Gastroesophageal sphincter (tissue), 4 donors: ENCODE results near the gene TBCK. TPM values are rescaled to one million over a fixed set of nuclear protein-coding genes. Genes with fewer than 3 reads are reported as not detected.
"Not testable (repeated sequence)": the region's sequence is repeated elsewhere in the genome, so short reads cannot be mapped to it uniquely, and the experiment has no call there.

Experiments used
- ATAC-seq: fragments of 150-250 bp; one replicate; pipeline ENCODE4 v1.9.1; 2016; ENCODE audit warnings: mild to moderate bottlenecking, moderate library complexity
- H3K27ac ChIP-seq, 4 donors: fragments of 200-600 bp; sonication (generic) in 3 of 4; 1 replicate in 3 of 4; 2 replicates in 1 of 4; pipeline ENCODE4 v1.5.1; 2016 to 2019
- H3K27me3 ChIP-seq: fragments of 200-600 bp; sonication (generic); one replicate; pipeline ENCODE4 v1.5.1; 2019
- H3K36me3 ChIP-seq, 2 donors: fragments of 200-600 bp; sonication (generic); one replicate each; pipeline ENCODE4 v1.5.1; 2019; ENCODE audit warnings: control low read depth in 1 of 2
- H3K4me1 ChIP-seq, 3 donors: fragments of 200-600 bp; sonication (generic); 1 replicate in 2 of 3; 2 replicates in 1 of 3; pipeline ENCODE4 v1.5.1; 2016 to 2019; ENCODE audit warnings: control low read depth in 2 of 3
- H3K4me3 ChIP-seq, 2 donors: fragments of 200-600 bp; sonication (generic); one replicate each; pipeline ENCODE4 v1.5.1; 2019; ENCODE audit warnings: mild to moderate bottlenecking in 1 of 2, moderate library complexity in 1 of 2
- H3K9me3 ChIP-seq, 3 donors: fragments of 200-600 bp; sonication (generic); one replicate each; pipeline ENCODE4 v1.5.1; 2017 to 2019; ENCODE audit warnings: control low read depth in 2 of 3
- EP300 ChIP-seq: sonication (generic); formaldehyde crosslinking; IDR thresholded peaks from one replicate; pipeline ENCODE4 v1.6.1; 2017; ENCODE audit warnings: antibody characterized with exemption, mild to moderate bottlenecking
- POLR2A ChIP-seq, 2 donors: fragments of 450-650 bp; IDR thresholded peaks; one replicate each; pipeline ENCODE4 v1.6.1; 2017; ENCODE audit warnings: antibody characterized with exemption in 2 of 2, mild to moderate bottlenecking in 2 of 2, moderate library complexity in 1 of 2
- POLR2AphosphoS5 ChIP-seq: sonication (generic); formaldehyde crosslinking; IDR thresholded peaks from one replicate; pipeline ENCODE4 v1.6.1; 2017; ENCODE audit warnings: antibody characterized with exemption
- WGBS, 2 donors: methylation state at CpG; one replicate each; pipeline ENCODE4 v1.1.5; 2018; ENCODE audit warnings: low coverage in 1 of 2; 5-methylcytosine and 5-hydroxymethylcytosine counted together
- total RNA-seq, 4 donors: library from RNA; depleted of rRNA; stranded (reverse); fragments of >200 nt; gene quantifications; one replicate each; pipeline ENCODE4 v1.1.0, GENCODE V29; 2016
- TF ChIP-seq, protein P1 (sequence below), 4 experiments: fragments of 200-600 bp in 2 of 4; fragments of 450-650 bp in 2 of 4; sonication (generic) in 1 of 4; IDR thresholded peaks; one replicate each; pipeline ENCODE4 v1.5.1; 2017 to 2019; ENCODE audit warnings: antibody characterized with exemption in 4 of 4, mild to moderate bottlenecking in 2 of 4, moderate library complexity in 2 of 4

Gene TBCK
- total RNA-seq, 4 donors from 2014 or later: 18.9 to 42.0 (median 20.9) TPM

DNA sequence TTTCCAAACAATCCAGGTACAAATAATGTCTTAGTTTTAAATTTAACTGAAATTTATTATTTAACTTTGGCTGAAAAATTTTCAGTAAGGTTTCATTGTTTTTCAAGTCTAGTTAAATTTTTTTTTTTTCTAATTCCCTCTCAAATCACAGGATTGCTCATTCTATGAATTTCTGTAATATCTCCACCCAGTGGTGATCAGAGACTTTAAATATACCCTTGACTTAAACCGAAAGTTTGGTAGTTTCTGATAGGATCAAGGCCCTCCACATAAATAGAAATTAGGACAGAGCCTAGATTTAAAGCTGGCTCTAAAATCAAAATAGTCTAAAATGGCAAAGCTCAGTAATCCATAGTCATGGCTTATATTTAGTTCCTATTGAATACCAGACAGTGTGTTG is 175.4 kb downstream of the TBCK start:
- H3K36me3 ChIP-seq: peaks cover 0 to 5% of the 10 kb centered on the region in 2 donors
- no peak for TF ChIP-seq POLR2A (IDR thresholded peaks at IDR 0.05)
- no peak for TF ChIP-seq EP300
- TF ChIP-seq, protein P1, sequence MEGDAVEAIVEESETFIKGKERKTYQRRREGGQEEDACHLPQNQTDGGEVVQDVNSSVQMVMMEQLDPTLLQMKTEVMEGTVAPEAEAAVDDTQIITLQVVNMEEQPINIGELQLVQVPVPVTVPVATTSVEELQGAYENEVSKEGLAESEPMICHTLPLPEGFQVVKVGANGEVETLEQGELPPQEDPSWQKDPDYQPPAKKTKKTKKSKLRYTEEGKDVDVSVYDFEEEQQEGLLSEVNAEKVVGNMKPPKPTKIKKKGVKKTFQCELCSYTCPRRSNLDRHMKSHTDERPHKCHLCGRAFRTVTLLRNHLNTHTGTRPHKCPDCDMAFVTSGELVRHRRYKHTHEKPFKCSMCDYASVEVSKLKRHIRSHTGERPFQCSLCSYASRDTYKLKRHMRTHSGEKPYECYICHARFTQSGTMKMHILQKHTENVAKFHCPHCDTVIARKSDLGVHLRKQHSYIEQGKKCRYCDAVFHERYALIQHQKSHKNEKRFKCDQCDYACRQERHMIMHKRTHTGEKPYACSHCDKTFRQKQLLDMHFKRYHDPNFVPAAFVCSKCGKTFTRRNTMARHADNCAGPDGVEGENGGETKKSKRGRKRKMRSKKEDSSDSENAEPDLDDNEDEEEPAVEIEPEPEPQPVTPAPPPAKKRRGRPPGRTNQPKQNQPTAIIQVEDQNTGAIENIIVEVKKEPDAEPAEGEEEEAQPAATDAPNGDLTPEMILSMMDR (IDR thresholded peaks at IDR 0.05): no peak
- no peak overlapping the region for H3K4me3 ChIP-seq
- WGBS, 2 donors: 50 to 85% methylated on average over 1 of the region's 1 CpG
- no peaks in the 10 kb centered on the region for H3K27me3 ChIP-seq
- H3K4me1 ChIP-seq: no peaks in the 10 kb centered on the region
- H3K27ac ChIP-seq: no peak overlapping the region
- no peaks in the 10 kb centered on the region for H3K9me3 ChIP-seq
- ATAC-seq: no peak

DNA sequence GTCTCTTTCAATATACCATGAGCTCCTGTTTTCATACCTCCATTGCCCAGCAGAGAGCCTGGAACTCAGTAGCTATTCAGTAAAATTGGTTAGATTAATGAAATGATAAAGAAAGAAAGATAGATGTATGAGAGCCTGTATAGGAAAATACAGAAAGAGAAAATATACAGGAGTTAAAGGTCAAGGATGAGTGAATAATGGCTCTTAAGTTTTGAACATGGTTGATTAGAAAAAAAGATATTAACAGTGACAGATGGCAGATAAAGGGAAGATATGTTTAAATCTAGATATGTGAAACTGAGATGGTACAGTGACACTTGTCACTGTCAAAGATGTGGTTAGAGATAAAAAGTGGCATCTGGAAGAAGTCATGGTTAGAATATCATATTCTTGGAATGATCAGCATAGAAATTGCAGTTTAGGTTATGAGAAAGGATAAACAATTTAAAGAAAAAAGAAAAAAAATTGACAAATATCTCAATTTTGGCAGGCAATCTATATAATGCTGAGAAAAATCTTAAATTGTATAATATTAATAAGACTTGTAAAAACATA is 179.2 kb downstream of the TBCK start:
- peaks cover 0 to 4% (median 0%) of the 10 kb centered on the region in 3 donors for H3K9me3 ChIP-seq
- no peak for TF ChIP-seq POLR2AphosphoS5
- TF ChIP-seq POLR2A (IDR thresholded peaks at IDR 0.05): no peak
- no peak for TF ChIP-seq EP300
- TF ChIP-seq, protein P1 (IDR thresholded peaks at IDR 0.05): no peak
- H3K36me3 ChIP-seq: peaks cover 0 to 25% of the 10 kb centered on the region in 2 donors
- no peak overlapping the region for H3K4me3 ChIP-seq
- no peak for ATAC-seq
- H3K4me1 ChIP-seq: no peaks in the 10 kb centered on the region
- no peaks in the 10 kb centered on the region for H3K27me3 ChIP-seq
- H3K27ac ChIP-seq: no peak overlapping the region

DNA sequence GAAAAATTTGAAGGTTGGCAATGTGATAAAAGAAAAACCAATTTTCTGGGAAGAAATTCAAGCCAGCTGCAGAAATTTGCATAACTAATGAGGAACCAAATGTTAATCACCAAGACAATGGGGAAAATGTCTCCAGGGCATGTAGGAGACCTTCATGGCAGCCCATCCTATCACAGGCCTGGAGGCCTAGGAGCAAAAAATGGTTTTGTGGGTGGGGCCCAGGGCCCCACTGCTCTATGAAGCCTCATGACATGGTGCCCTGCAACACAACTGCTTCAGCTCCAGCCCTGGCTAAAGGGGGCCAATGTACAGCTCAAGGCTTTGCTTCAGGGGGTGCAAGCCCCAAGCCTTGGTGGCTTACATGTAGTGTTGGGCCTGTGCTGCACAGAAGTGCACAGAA is 184.0 kb downstream of the TBCK start:
- Histone ChIP-seq H3K4me3 (no peak overlapping the region), H3K9me3 (peaks cover 0 to 4% (median 0%) of the 10 kb centered on the region in 3 donors), H3K4me1 (no peaks in the 10 kb centered on the region), H3K36me3 (peaks cover 0 to 31% of the 10 kb centered on the region in 2 donors), H3K27ac (no peak overlapping the region), H3K27me3 (no peaks in the 10 kb centered on the region)
- no peak for ATAC-seq
- TF ChIP-seq EP300 (no peak), POLR2AphosphoS5 (no peak), POLR2A (IDR thresholded peaks at IDR 0.05) (no peak)
- TF ChIP-seq, protein P1 (IDR thresholded peaks at IDR 0.05): no peak

DNA sequence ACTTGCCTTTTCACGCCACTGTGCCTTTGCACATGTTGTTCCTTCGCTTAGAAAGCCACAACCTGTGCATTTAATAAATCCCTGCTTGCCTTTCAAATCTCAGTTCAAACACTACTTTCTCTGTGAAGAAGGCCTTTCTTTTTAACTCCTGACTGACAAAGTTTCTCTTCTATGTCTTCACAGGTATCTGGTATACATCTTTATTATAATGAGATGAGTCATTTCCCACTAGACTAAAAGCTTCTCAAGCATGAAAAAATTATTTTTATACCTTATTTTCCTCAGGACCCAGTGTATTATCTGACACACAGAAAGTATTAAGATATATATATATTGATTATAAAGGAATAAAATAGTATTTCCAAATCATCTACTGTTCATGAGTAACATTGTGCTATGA is 189.9 kb downstream of the TBCK start:
- H3K4me3 ChIP-seq: no peak overlapping the region
- H3K27me3 ChIP-seq: no peaks in the 10 kb centered on the region
- 100% methylated on average over 2 of the region's 2 CpGs for WGBS, 2 donors
- H3K4me1 ChIP-seq: no peaks in the 10 kb centered on the region
- ATAC-seq: no peak
- no peak overlapping the region for H3K27ac ChIP-seq
- H3K9me3 ChIP-seq: no peaks in the 10 kb centered on the region
- no peaks in the 10 kb centered on the region for H3K36me3 ChIP-seq
- TF ChIP-seq POLR2A (IDR thresholded peaks at IDR 0.05): no peak
- no peak for TF ChIP-seq EP300
- TF ChIP-seq POLR2AphosphoS5: no peak

DNA sequence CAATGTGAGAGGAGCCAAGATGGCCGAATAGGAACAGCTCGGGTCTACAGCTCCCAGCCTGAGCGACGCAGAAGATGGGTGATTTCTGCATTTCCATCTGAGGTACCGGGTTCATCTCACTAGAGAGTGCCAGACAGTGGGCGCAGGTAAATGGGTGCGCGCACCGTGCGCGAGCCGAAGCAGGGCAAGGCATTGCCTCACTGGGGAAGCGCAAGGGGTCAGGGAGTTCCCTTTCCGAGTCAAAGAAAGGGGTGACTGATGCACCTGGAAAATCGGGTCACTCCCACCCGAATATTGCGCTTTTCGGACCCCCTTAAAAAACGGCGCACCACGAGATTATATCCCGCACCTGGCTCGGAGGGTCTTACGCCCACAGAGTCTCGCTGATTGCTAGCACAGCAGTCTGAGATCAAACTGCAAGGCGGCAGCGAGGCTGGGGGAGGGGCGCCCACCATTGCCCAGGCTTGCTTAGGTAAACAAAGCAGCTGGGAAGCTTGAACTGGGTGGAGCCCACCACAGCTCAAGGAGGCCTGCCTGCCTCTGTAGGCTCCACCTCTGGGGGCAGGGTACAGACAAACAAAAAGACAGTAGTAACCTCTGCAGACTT is 196.0 kb downstream of the TBCK start:
- H3K27me3 ChIP-seq, H3K4me3 ChIP-seq, ATAC-seq, H3K9me3 ChIP-seq, H3K4me1 ChIP-seq, H3K27ac ChIP-seq: not testable (repeated sequence)
- peaks cover 0 to 14% of the 10 kb centered on the region in 2 donors for H3K36me3 ChIP-seq
- WGBS, 2 donors: 94 to 97% methylated on average over 10 to 16 of the region's 28 CpGs

DNA sequence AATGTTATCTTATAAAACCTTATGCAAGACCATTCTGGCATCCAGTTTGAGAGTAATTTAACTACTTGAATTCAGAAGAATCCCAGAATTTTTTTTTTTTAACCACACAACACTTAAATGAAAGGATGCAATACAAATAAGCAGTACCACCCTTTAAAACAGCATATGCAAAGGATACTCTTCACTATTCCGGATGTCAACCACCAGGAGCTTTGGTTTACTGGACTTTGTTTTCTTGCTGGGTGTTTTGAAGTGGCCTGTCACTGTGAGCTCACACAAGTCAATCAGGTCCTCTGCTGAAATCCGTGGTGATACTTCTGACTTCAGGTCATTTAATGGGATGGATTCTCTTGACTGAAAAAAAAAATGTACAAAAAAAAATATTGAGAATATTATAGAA is 200.0 kb downstream of the TBCK start:
- 88 to 89% methylated on average over 1 to 2 of the region's 2 CpGs for WGBS, 2 donors
- no peaks in the 10 kb centered on the region for H3K27me3 ChIP-seq
- ATAC-seq: no peak
- peaks cover 0 to 16% (median 3%) of the 10 kb centered on the region in 3 donors for H3K9me3 ChIP-seq
- peaks cover 0 to 54% of the 10 kb centered on the region in 2 donors for H3K36me3 ChIP-seq
- TF ChIP-seq POLR2A (IDR thresholded peaks at IDR 0.05) (no peak), POLR2AphosphoS5 (no peak), EP300 (no peak)
- TF ChIP-seq, protein P1 (IDR thresholded peaks at IDR 0.05): no peak
- no peaks in the 10 kb centered on the region for H3K4me1 ChIP-seq
- no peak overlapping the region for H3K27ac ChIP-seq
- no peak overlapping the region for H3K4me3 ChIP-seq
